GM11168 (cell line): Measurements from ENCODE around the gene DDX50.
"Not testable (repeated sequence)": the region's sequence is repeated elsewhere in the genome, so short reads cannot be mapped to it uniquely, and the experiment has no call there.

Experiments used
- in situ Hi-C: fragments of 300-500 bp; cut with MboI; formaldehyde crosslinking; loops from one replicate; pipeline ENCODE4 v1.12.0; 2022; ENCODE audit warnings: low sequenced_read_pairs; ENCODE audit not compliant: unreplicated experiment

The DDX50 gene

GRCh38 chr10:68900427-68901104 is 549 bp upstream of the DDX50 start:
- in situ Hi-C loops, result no loop called here

- in situ Hi-C loops, result no loop called here
These were observed 1.3 kb downstream of the DDX50 start for GRCh38 chr10:68902382-68902781.

- in situ Hi-C loops, result no loop called here
These were observed 23.5 kb downstream of the DDX50 start for GRCh38 chr10:68924593-68924992.

- in situ Hi-C loops, result no loop called here
These were observed 24.4 kb downstream of the DDX50 start for GRCh38 chr10:68925489-68925888.

GRCh38 chr10:68929157-68929556 is 28.0 kb downstream of the DDX50 start:
- in situ Hi-C loops, result not testable (repeated sequence)

GRCh38 chr10:68929888-68930287 is 28.8 kb downstream of the DDX50 start:
- in situ Hi-C loops, result not testable (repeated sequence)

GRCh38 chr10:68932860-68933259 is 31.7 kb downstream of the DDX50 start:
- in situ Hi-C loops, result not testable (repeated sequence)

GRCh38 chr10:68934994-68935393 is 33.9 kb downstream of the DDX50 start:
- in situ Hi-C loops, result no loop called here

- in situ Hi-C loops, result no loop called here
These were observed 37.0 kb downstream of the DDX50 start for GRCh38 chr10:68938117-68938516.

GRCh38 chr10:68938884-68939283 is 37.8 kb downstream of the DDX50 start:
- in situ Hi-C loops, result no loop called here

- in situ Hi-C loops, result not testable (repeated sequence)
These were observed 39.8 kb downstream of the DDX50 start for GRCh38 chr10:68940917-68941316.

- in situ Hi-C loops, result no loop called here
These were observed 49.5 kb downstream of the DDX50 start for GRCh38 chr10:68950598-68950997.

GRCh38 chr10:68954904-68955303 is 53.8 kb downstream of the DDX50 start:
- in situ Hi-C loops, result no loop called here

- in situ Hi-C loops, result no loop called here
These were observed 54.3 kb downstream of the DDX50 start for GRCh38 chr10:68955355-68955831.

GRCh38 chr10:68955832-68956532 is 54.9 kb downstream of the DDX50 start, which contains the start of gene DDX21:
Gene DDX21, plus strand, starts transcription at chr10:68956170. Its CDS starts 56 bp downstream, at chr10:68956226.
- in situ Hi-C loops, result no loop called here

- in situ Hi-C loops, result no loop called here
These were observed 56.1 kb downstream of the DDX50 start for GRCh38 chr10:68957284-68957615.

GRCh38 chr10:68957654-68958053 is 56.5 kb downstream of the DDX50 start:
- in situ Hi-C loops, result no loop called here

GRCh38 chr10:68959695-68960527 is 58.8 kb downstream of the DDX50 start:
- in situ Hi-C loops, result no loop called here

GRCh38 chr10:68963151-68963550 is 62.0 kb downstream of the DDX50 start:
- in situ Hi-C loops, result no loop called here

- in situ Hi-C loops, result no loop called here
These were observed 72.9 kb downstream of the DDX50 start for GRCh38 chr10:68973975-68974374.

GRCh38 chr10:68975936-68976473 is 74.9 kb downstream of the DDX50 start:
- in situ Hi-C loops, result not testable (repeated sequence)
